LNCaP clone FGC (cell line): ENCODE data around the gene TCAP.

Source experiments
- DNase-seq: peaks from one replicate; pipeline ENCODE4 v3.0.0-alpha.2; 2011; ENCODE audit warnings: low read depth
- H3K4me3 ChIP-seq: 2 replicates; pipeline ENCODE4 v1.5.1; 2011; ENCODE audit warnings: mild to moderate bottlenecking, low read depth, low read length, control low read depth
- CTCF ChIP-seq: IDR thresholded peaks from 2 replicates; pipeline ENCODE4 v1.5.1; 2012; ENCODE audit warnings: mild to moderate bottlenecking; ENCODE audit not compliant: control insufficient read depth, insufficient read depth; ENCODE audit errors: extremely low read depth

Gene TCAP

GRCh38 chr17:39619786-39620101 lies 45.4 kb upstream of the TCAP start:
- no peak for TF ChIP-seq CTCF
- no peak for DNase-seq

GRCh38 chr17:39621523-39622379 lies 43.4 kb upstream of the TCAP start:
- no peak overlapping the region for H3K4me3 ChIP-seq
- DNase-seq = no peak

More at GRCh38 chr17:39619786-39620101, 45.4 kb upstream of the TCAP start:
- H3K4me3 ChIP-seq = no peak overlapping the region

GRCh38 chr17:39622380-39623006 lies 42.7 kb upstream of the TCAP start:
- no peak overlapping the region for H3K4me3 ChIP-seq
- no peak for DNase-seq
- TF ChIP-seq CTCF = no peak

More at GRCh38 chr17:39621523-39622379, 43.4 kb upstream of the TCAP start:
- TF ChIP-seq CTCF = peak; percentile 100

GRCh38 chr17:39623356-39623950 lies 41.7 kb upstream of the TCAP start:
- peak; percentile 58 for DNase-seq
- peak; percentile 91 for TF ChIP-seq CTCF
- no peak overlapping the region for H3K4me3 ChIP-seq

GRCh38 chr17:39624313-39624712 lies 40.8 kb upstream of the TCAP start:
- H3K4me3 ChIP-seq = no peak overlapping the region
- TF ChIP-seq CTCF = no peak
- no peak for DNase-seq

- DNase-seq = no peak
- H3K4me3 ChIP-seq = no peak overlapping the region
- TF ChIP-seq CTCF = no peak
These were observed 39.9 kb upstream of the TCAP start for GRCh38 chr17:39625198-39625785.
